Stimulated activated naive CD8-positive, alpha-beta T cell treated with anti-CD3 and anti-CD28 coated beads, Interleukin-15, amount 100 ng/mL, for 72 hours (primary cell): ENCODE data around the gene MED29.

Experiments
- ATAC-seq: fragments of 150-1000 bp; cut with Tn5 transposase; 2 replicates; pipeline ENCODE4 v1.10.0; 2021; ENCODE audit warnings: mild to moderate bottlenecking, moderate library complexity
- DNase-seq, 2 donors: peaks; one replicate each; pipeline ENCODE4 v3.0.0; 2021 to 2022
- H3K27ac Mint-ChIP-seq, 2 donors: one replicate each; pipeline ENCODE4 v1.8.0; 2022; ENCODE audit warnings: mild to moderate bottlenecking in 2 of 2, mixed read lengths in 2 of 2, moderate library complexity in 2 of 2
- H3K27me3 Mint-ChIP-seq: one replicate; pipeline ENCODE4 v1.8.0; 2022; ENCODE audit warnings: mixed read lengths
- H3K4me1 Mint-ChIP-seq: one replicate; pipeline ENCODE4 v1.8.0; 2022; ENCODE audit warnings: mild to moderate bottlenecking, mixed read lengths
- H3K4me3 Mint-ChIP-seq, 2 donors: one replicate each; pipeline ENCODE4 v1.8.0; 2022; ENCODE audit warnings: mild to moderate bottlenecking in 2 of 2, mixed read lengths in 2 of 2, moderate library complexity in 1 of 2
- H3K9me3 Mint-ChIP-seq, 2 donors: one replicate each; pipeline ENCODE4 v1.8.0; 2022; ENCODE audit warnings: mixed read lengths in 2 of 2

The MED29 gene, protein sequence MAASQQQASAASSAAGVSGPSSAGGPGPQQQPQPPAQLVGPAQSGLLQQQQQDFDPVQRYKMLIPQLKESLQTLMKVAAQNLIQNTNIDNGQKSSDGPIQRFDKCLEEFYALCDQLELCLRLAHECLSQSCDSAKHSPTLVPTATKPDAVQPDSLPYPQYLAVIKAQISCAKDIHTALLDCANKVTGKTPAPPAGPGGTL

DNA sequence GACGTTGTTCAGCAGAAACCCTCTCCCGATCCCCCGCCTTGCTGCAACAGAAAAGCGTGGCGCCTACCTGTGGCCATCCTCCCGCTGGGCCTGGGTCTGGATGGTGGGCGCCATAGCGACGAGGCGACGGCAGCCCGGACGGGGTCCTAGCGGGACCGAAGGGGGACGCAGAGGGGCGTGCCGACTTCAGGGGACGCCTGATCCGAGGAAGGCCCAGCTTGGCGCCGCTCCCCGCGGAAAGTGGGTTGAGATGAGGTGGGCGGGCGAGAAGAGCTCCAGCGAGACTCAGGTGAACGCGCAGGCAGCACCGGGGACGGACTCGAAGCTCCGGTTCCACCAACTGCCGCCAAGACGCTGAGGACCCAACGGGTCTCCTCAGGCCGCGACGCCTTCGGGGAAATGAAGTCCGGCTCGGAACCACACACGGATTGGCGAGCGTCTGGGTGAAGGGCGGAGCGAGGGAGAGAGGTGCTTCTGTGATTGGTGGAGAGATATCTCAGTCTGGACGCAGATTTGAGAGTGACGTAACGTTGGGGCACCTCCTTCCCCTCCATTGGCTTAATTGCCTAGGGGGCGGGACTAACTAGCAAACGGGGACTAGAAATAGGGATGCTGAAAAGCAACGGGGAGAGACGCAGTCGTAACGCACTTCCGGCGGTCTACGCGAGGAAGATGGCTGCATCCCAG, at the start of gene MED29, which contains the start of gene PAF1:
MED29 (plus strand) TSS at position 628 of the 687 bp plus-strand sequence; CDS start at position 673, 45 bp downstream.
PAF1 (minus strand) TSS at position 356 of the 687 bp plus-strand sequence; CDS start at position 114, 242 bp downstream.
- peaks cover 54% of the 10 kb centered on the region for H3K4me1 Mint-ChIP-seq

DNA sequence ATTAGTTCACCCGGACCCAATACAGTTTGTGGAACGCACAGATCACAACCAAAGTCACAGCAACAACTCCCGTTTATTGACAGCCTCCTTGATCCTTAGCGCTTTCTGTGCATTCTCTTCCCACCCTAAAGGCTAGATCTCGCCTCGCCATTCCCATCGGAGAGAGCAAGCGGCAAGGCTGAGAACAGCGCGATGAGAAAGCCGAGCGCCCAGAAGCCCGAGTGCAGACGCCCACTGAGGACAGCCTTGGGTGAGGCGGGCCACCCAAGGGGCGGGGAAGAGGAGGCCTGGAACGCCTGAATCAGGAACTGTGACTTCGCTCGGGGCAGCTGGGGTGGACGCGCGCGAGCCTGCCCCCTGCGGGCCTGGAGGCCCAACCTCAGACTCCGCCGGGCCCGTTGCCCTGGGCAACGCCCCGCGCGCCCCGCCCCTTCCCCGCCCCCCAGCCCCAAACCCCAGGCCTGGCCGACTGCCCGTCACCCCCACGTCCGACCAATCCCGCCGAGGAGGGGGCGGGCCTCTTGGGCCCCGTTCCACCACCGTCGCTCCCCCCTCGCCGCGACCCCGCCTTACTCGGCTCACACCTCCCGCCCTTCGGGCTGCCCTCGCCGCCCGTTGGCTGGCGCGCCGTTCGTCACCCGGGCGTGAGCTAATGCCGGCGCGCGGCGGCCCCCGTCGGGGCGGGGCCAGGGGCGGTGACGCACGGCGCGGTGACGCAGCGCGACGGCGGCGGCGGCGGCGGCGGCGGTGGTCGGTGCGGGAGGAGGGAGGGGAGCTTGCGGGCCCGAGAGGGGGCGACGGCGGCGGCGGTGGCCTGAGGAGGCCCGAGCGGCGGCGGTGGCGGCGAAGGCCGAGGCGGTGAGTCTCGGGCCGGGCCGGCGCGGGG, 49.2 kb upstream of the MED29 start, which contains the start of gene SAMD4B:
SAMD4B (plus strand) TSS at position 703 of the 886 bp plus-strand sequence. CDS start 14,473 bp downstream, outside the sequence.
- DNase-seq (peak; percentile 99 to 100), ATAC-seq (peak; percentile 92)
- H3K4me1 Mint-ChIP-seq: peaks cover 73% of the 10 kb centered on the region
- peak within 1 kb of the TSS; percentile 98 to 99 for H3K4me3 Mint-ChIP-seq
- no peaks in the 10 kb centered on the region for H3K9me3 Mint-ChIP-seq
- H3K27ac Mint-ChIP-seq: peak within 1 kb of the TSS; percentile 91 to 98
- no peaks in the 10 kb centered on the region for H3K27me3 Mint-ChIP-seq

More for the DNA sequence above, at the start of gene MED29, which contains the start of gene PAF1:
- Mint-ChIP-seq H3K9me3 (no peaks in the 10 kb centered on the region), H3K27me3 (no peaks in the 10 kb centered on the region), H3K27ac (peak within 1 kb of the TSS; percentile 99), H3K4me3 (peak within 1 kb of the TSS; percentile 97 to 99)
- ATAC-seq (peak; percentile 96), DNase-seq (peak; percentile 94 to 98)

DNA sequence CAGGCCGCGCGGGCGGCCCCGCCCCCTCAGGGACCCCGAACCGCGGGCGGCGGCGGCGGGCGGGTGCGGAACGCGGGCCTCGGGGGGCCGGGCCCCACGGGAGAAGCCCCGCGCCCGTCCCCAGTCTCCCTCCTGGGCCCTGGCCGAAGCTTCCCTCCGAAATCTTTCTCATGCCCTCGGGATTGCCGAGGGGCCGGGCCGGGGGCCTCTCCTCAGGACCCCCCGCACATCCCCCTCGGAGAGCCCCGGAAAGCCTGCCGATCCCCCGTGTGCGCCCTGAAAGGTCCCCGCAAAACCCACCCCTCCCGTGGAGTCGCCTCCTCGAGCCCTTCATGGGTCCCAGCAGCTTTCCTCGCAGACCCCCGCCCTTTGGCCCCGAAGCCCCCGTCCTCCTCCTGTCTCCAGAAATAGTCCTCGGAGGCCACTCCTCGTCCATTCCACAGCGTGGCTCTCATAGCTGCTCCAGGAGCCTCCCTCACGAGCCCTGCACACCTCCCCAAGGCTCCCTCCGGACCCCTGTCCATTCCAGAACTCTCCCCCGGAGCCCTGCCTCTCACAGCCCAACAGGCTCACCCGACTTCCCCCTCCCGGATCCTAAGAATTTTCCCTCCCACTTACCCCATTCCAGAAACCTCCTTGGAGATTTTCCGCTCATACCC, 48.4 kb upstream of the MED29 start:
- no peaks in the 10 kb centered on the region for H3K27me3 Mint-ChIP-seq
- H3K4me1 Mint-ChIP-seq: peaks cover 73% of the 10 kb centered on the region
- H3K27ac Mint-ChIP-seq: peak overlapping the region; percentile 79 to 85
- ATAC-seq (no peak), DNase-seq (peak in 1 of 2 donors; percentile 23)
- H3K9me3 Mint-ChIP-seq: no peaks in the 10 kb centered on the region
- peak overlapping the region; percentile 87 for H3K4me3 Mint-ChIP-seq

DNA sequence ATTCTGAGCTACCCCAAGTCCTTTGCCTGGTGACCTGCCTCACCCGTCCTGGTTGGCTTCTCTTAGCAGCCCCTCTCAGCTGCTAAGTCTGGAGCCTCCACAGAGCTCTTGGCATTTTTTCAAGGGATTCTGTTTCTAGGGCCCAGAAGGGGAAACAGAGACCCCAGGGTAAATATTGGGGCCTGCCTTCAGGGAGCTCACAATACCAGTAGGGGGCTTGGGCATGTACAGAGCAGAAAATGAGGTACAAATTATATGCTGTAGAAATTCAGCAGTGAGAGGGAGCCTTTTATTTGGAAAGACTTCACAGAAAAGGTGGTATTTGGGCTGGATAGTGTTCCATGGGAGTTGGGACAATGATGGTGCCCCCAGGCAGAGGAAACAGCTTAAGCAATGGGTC, 45.2 kb upstream of the MED29 start:
- Mint-ChIP-seq H3K4me1 (peaks cover 65% of the 10 kb centered on the region), H3K27ac (no peak overlapping the region), H3K4me3 (no peak overlapping the region), H3K27me3 (no peaks in the 10 kb centered on the region), H3K9me3 (no peaks in the 10 kb centered on the region)
- no peak for DNase-seq
- no peak for ATAC-seq

GRCh38 chr19:39347332-39348164, 43.6 kb upstream of the MED29 start:
- ATAC-seq: no peak
- peaks cover 73% of the 10 kb centered on the region for H3K4me1 Mint-ChIP-seq
- H3K9me3 Mint-ChIP-seq: no peaks in the 10 kb centered on the region
- DNase-seq: no peak
- peak overlapping the region; percentile 60 to 67 for H3K27ac Mint-ChIP-seq
- peak overlapping the region in 1 of 2 donors; percentile 0 for H3K4me3 Mint-ChIP-seq
- no peaks in the 10 kb centered on the region for H3K27me3 Mint-ChIP-seq

DNA sequence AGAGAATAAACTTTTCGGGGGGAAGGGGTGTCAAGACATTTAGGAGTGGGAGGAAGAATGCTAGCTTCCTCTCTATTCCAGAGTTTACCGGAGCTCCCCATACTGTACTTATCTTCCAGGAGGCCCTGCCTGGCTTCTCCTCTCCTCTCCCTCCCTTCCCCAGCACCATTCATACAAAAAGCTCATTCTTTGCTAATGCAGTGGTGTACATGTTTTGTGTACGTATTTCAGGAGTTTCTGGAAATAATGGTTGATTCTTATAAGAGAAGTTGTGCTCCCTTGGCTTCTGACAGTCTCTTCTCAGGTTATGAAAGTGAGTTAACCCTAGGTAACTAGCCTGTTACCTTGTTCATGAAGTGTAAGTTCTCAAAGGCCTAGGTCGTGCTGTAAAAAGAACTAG, 41.9 kb upstream of the MED29 start:
- H3K27me3 Mint-ChIP-seq: no peaks in the 10 kb centered on the region
- ATAC-seq: no peak
- no peak overlapping the region for H3K4me3 Mint-ChIP-seq
- H3K27ac Mint-ChIP-seq: no peak overlapping the region
- DNase-seq: no peak
- H3K9me3 Mint-ChIP-seq: no peaks in the 10 kb centered on the region
- peaks cover 58% of the 10 kb centered on the region for H3K4me1 Mint-ChIP-seq

DNA sequence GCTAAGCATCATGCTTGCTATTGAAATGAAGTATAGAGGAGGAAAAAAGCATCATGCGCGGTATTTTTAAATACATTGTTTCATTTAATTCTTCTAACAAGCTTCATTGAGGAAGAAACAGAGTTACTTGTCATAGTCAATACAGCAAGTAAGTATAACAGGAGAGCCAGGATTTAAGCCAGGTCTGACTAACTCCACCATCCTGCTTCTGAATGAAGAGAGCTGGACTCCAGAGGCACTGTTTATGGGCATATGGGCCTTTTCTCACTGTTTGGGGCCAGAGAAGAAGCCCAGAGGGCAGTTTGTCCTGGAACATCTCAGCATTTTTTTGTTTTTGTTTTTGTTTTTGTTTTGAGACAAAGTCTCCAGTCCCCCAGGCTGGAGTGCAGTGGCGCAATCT, 41.0 kb upstream of the MED29 start:
- ATAC-seq (no peak), DNase-seq (no peak)
- no peaks in the 10 kb centered on the region for H3K9me3 Mint-ChIP-seq
- H3K27ac Mint-ChIP-seq: no peak overlapping the region
- no peaks in the 10 kb centered on the region for H3K27me3 Mint-ChIP-seq
- no peak overlapping the region for H3K4me3 Mint-ChIP-seq
- peaks cover 49% of the 10 kb centered on the region for H3K4me1 Mint-ChIP-seq

DNA sequence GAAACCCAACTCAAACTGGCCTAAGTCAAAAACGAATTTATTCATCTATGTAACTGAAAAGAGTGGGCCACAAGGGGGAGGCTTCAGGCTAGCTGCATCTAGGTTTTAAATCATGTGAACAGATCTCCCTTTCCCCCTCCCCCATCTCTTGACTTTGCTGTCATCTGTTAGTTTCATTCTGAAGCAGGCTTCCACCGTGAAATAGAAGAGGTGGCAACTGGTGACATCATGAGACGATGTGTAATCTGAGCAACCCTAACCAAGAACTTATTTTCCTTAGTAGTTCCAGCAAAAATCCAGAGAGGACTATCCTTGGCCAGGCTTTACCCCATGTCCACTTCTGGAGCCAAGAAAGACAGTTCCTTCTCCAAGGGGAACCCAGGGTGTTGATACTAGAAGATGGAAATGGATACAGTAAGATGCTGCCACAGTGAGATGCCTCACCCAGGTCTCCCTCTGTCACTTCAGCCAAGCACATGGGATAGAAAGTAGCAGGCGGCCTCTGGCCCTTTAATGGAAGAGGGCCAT, 39.6 kb upstream of the MED29 start:
- Mint-ChIP-seq H3K4me1 (peaks cover 40% of the 10 kb centered on the region), H3K4me3 (peak overlapping the region in 1 of 2 donors; percentile 31), H3K27me3 (no peaks in the 10 kb centered on the region), H3K9me3 (no peaks in the 10 kb centered on the region), H3K27ac (peak overlapping the region; percentile 67 to 85)
- peak; percentile 98 for ATAC-seq
- peak; percentile 50 to 64 for DNase-seq

DNA sequence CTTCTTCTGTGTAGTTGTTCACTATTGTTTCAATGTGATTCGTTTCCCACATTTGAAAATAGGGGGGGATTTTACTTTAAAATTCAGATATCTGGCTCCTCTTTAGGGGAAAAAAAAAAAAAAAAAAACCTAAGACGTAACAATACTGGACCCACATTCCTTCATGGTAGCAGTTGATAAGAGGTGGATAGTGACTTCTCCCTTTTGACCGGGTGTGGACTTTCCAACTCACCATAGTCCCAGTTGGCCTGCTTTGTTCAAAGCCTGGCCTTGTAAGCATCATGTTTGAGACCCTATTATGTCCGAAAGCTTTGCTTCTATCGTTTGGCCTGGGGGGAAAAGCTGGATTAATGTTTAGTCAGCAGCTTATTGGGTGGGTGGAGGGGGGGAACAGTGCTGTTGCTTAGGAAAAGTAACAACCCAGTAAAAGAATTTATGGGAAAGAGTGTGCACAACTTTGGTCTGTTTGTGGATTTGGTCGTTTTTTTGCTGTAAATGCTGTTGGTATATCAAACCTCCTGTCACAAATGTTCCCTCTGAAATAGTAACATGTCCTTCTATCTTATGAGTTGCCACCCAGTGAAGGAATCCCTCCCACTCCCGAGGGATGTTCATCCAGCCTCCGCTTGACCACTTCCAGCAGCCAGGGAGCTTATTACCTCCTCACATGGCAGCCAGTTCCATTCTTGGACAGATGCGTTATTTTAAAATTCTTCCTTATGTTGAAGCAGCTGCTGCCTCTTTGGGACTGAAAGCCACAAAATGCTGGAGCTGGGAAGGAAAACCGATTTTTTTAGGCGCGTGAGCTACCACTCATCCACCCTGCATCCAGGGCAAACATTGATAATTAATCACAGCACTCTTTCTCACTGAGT, 38.6 kb upstream of the MED29 start:
- no peak for DNase-seq
- peak overlapping the region in 1 of 2 donors; percentile 38 for H3K27ac Mint-ChIP-seq

DNA sequence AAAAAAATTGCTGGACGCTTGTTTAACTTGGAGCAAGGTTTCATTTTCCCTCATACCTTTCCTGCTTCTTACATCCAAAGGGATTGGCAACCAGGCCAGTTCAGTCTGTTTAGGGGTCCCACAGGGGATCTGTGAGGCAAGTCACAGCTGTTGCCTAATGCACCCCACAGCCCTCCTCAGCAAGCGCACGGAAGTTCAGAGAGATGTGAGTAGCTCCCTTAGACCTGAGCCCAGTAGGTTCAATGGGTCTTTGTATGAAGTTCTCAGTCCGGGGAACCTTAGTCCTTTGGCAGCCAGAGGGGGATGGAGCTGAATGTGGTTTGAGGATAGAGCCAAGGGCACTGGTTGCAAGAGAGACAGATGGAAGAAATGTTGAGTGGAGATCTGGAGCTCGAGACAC, 35.9 kb upstream of the MED29 start:
- Mint-ChIP-seq H3K27me3 (no peaks in the 10 kb centered on the region), H3K9me3 (no peaks in the 10 kb centered on the region), H3K4me3 (no peak overlapping the region), H3K27ac (no peak overlapping the region), H3K4me1 (peaks cover 20% of the 10 kb centered on the region)
- ATAC-seq (no peak), DNase-seq (no peak)

More for the DNA sequence above, 38.6 kb upstream of the MED29 start:
- peaks cover 38% of the 10 kb centered on the region for H3K4me1 Mint-ChIP-seq
- H3K9me3 Mint-ChIP-seq: no peaks in the 10 kb centered on the region
- H3K27me3 Mint-ChIP-seq: no peaks in the 10 kb centered on the region
- H3K4me3 Mint-ChIP-seq: no peak overlapping the region
- no peak for ATAC-seq

DNA sequence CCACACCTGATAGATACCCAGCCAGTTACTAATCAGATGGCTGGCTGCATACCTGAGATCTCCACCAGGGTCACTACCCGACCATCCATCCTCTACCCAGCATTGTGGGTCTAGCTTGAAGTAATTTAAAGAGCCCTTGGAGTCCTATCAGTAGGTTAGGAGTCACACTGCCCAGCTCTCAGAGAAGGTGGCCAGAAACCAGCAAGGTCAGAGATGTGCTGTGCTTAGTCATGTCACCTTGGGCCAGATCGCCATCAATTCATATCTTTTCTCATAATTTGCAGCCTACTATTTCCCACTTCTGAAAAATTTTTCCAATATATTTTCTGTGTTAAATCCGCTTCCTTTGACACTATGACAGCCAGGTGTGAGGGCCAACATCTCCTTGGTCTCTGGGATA, 35.1 kb upstream of the MED29 start:
- no peak overlapping the region for H3K4me3 Mint-ChIP-seq
- H3K9me3 Mint-ChIP-seq: no peaks in the 10 kb centered on the region
- DNase-seq: no peak
- H3K27ac Mint-ChIP-seq: peak overlapping the region; percentile 84 to 85
- no peak for ATAC-seq
- H3K27me3 Mint-ChIP-seq: no peaks in the 10 kb centered on the region
- H3K4me1 Mint-ChIP-seq: peaks cover 19% of the 10 kb centered on the region

DNA sequence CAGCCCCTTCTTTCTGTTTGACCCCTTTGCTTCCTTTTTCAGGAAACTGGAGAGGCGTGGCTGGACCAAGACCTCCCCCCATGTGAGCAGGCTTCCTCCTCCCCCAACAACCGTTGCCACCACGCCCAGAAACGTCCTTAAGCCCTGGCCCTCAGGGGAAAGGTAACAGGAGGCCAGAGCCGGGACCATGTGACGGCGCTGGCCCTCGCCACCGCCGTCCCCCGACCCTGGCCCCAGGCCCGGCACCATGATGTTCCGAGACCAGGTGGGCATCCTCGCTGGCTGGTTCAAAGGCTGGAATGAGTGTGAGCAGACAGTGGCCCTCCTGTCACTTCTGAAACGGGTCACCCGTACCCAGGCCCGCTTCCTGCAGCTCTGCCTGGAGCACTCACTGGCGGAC, 34.5 kb upstream of the MED29 start:
- H3K9me3 Mint-ChIP-seq: no peaks in the 10 kb centered on the region
- H3K4me3 Mint-ChIP-seq: no peak overlapping the region
- H3K4me1 Mint-ChIP-seq: peaks cover 13% of the 10 kb centered on the region
- DNase-seq (no peak), ATAC-seq (no peak)
- H3K27ac Mint-ChIP-seq: peak overlapping the region; percentile 30 to 40
- no peaks in the 10 kb centered on the region for H3K27me3 Mint-ChIP-seq

- H3K4me3 Mint-ChIP-seq: no peak overlapping the region
- no peak for DNase-seq
- H3K4me1 Mint-ChIP-seq: peaks cover 5% of the 10 kb centered on the region
- no peaks in the 10 kb centered on the region for H3K9me3 Mint-ChIP-seq
- H3K27ac Mint-ChIP-seq: no peak overlapping the region
- ATAC-seq: no peak
- no peaks in the 10 kb centered on the region for H3K27me3 Mint-ChIP-seq
Measured at GRCh38 chr19:39359026-39359425, 32.2 kb upstream of the MED29 start.
